Hepatocyte (in vitro differentiated cells): ENCODE measurements around the gene CD4. TPM values are rescaled to one million over a fixed set of nuclear protein-coding genes. Genes with fewer than 3 reads are reported as not detected.

ENCODE experiments used
- DNase-seq: peaks from one replicate; pipeline ENCODE4 v3.0.0-alpha.2; 2016; ENCODE audit warnings: low spot score
- H2AFZ ChIP-seq: fragments of 200-600 bp; sonication (generic); 2 replicates; pipeline ENCODE4 v1.6.0; 2016; ENCODE audit warnings: antibody characterized with exemption, mild to moderate bottlenecking
- H3K27ac ChIP-seq: fragments of 200-600 bp; sonication (generic); 2 replicates; pipeline ENCODE4 v1.5.1; 2016; ENCODE audit warnings: mild to moderate bottlenecking
- H3K27me3 ChIP-seq: fragments of 200-600 bp; sonication (generic); 2 replicates; pipeline ENCODE4 v1.6.1; 2016
- H3K36me3 ChIP-seq: fragments of 200-600 bp; sonication (generic); replicated peaks from 2 replicates; pipeline ENCODE4 v1.5.1; 2016; ENCODE audit warnings: low read depth; ENCODE audit not compliant: insufficient read depth
- H3K4me1 ChIP-seq: fragments of 200-600 bp; sonication (generic); 2 replicates; pipeline ENCODE4 v1.5.1; 2016; ENCODE audit warnings: mild to moderate bottlenecking, moderate library complexity; ENCODE audit not compliant: insufficient read depth
- H3K4me2 ChIP-seq: fragments of 200-600 bp; sonication (generic); 2 replicates; pipeline ENCODE4 v1.6.0; 2016
- H3K4me3 ChIP-seq: fragments of 200-600 bp; sonication (generic); 2 replicates; pipeline ENCODE4 v1.5.1; 2016; ENCODE audit warnings: mild to moderate bottlenecking
- H3K79me2 ChIP-seq: fragments of 200-600 bp; sonication (generic); 2 replicates; pipeline ENCODE4 v1.6.0; 2017; ENCODE audit warnings: mild to moderate bottlenecking
- H3K9me2 ChIP-seq: fragments of 200-600 bp; sonication (generic); replicated peaks from 2 replicates; pipeline ENCODE4 v1.6.0; 2017; ENCODE audit warnings: mild to moderate bottlenecking; ENCODE audit not compliant: insufficient read depth
- H3K9me3 ChIP-seq: fragments of 200-600 bp; sonication (generic); 2 replicates; pipeline ENCODE4 v1.5.1; 2016; ENCODE audit warnings: low read depth, mild to moderate bottlenecking
- H4K20me1 ChIP-seq: fragments of 200-600 bp; sonication (generic); 2 replicates; pipeline ENCODE4 v1.6.0; 2016; ENCODE audit warnings: mild to moderate bottlenecking; ENCODE audit not compliant: insufficient read depth, poor library complexity, severe bottlenecking
- EZH2 ChIP-seq: fragments of 200-600 bp; sonication (generic); IDR thresholded peaks from 2 replicates; pipeline ENCODE4 v1.6.1; 2016; ENCODE audit warnings: antibody characterized with exemption, mild to moderate bottlenecking, borderline replicate concordance
- EZH2phosphoT487 ChIP-seq: fragments of 200-600 bp; sonication (generic); IDR thresholded peaks from one replicate; pipeline ENCODE4 v1.6.1; 2018; ENCODE audit warnings: antibody characterized with exemption, mild to moderate bottlenecking, low read depth, moderate library complexity; ENCODE audit not compliant: unreplicated experiment, severe bottlenecking
- WGBS: methylation state at CpG from one replicate; pipeline ENCODE4 v1.1.6; 2016; ENCODE audit warnings: low lambda C conversion rate; ENCODE audit errors: missing lambda C conversion rate; 5-methylcytosine and 5-hydroxymethylcytosine counted together
- polyA plus RNA-seq: library from polyadenylated mRNA; unstranded; fragments of >200 nt; fragmentation: Nextera tagmentation; extraction: Ambion mirVana; gene quantifications from 2 replicates; pipeline ENCODE4 v1.2.1, GENCODE V29; 2016
- total RNA-seq: library from RNA; depleted of rRNA; stranded (reverse); fragments of >200 nt; gene quantifications from 2 replicates; pipeline ENCODE4 v1.2.3, GENCODE V29; 2014
- TF ChIP-seq, protein P1 (sequence below): fragments of 200-600 bp; sonication (generic); IDR thresholded peaks from 2 replicates; pipeline ENCODE4 v1.5.1; 2016; ENCODE audit warnings: antibody characterized with exemption, mild to moderate bottlenecking; ENCODE audit not compliant: poor library complexity

CD4 gene
- total and polyA plus RNA-seq, 2 experiments from 2014 or later: 2.7 to 6.4 TPM

DNA sequence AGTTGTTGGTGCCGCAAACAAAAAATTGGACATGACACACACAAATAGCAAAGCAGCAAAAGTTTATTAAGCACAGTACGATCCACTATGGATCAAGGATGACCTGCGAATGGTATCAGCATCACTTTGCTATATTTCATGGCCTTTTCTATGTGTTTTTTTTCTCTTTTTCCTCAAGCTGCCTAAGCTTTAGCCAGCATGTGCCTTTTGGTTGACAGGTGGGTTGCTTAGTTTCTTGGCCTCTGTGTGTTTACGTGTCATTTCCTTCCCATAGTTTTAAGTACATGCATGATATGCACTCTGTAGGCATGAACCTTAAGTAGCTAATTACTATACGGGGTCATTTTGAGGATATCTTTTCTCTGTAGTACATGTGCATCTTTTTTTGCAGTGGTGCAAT is 9.8 kb downstream of the CD4 start:
- H3K27ac ChIP-seq: no peak overlapping the region
- H4K20me1 ChIP-seq: no peaks in the 10 kb centered on the region
- TF ChIP-seq, protein P1, sequence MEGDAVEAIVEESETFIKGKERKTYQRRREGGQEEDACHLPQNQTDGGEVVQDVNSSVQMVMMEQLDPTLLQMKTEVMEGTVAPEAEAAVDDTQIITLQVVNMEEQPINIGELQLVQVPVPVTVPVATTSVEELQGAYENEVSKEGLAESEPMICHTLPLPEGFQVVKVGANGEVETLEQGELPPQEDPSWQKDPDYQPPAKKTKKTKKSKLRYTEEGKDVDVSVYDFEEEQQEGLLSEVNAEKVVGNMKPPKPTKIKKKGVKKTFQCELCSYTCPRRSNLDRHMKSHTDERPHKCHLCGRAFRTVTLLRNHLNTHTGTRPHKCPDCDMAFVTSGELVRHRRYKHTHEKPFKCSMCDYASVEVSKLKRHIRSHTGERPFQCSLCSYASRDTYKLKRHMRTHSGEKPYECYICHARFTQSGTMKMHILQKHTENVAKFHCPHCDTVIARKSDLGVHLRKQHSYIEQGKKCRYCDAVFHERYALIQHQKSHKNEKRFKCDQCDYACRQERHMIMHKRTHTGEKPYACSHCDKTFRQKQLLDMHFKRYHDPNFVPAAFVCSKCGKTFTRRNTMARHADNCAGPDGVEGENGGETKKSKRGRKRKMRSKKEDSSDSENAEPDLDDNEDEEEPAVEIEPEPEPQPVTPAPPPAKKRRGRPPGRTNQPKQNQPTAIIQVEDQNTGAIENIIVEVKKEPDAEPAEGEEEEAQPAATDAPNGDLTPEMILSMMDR: no peak
- TF ChIP-seq EZH2phosphoT487 (no peak), EZH2 (no peak)
- 97% methylated on average over 5 of the region's 5 CpGs for WGBS
- H3K4me2 ChIP-seq: no peak overlapping the region
- H3K9me3 ChIP-seq: no peaks in the 10 kb centered on the region
- H3K4me3 ChIP-seq: no peak overlapping the region
- H3K4me1 ChIP-seq: no peaks in the 10 kb centered on the region
- H3K79me2 ChIP-seq: no peaks in the 10 kb centered on the region
- H2AFZ ChIP-seq: no peak overlapping the region
- H3K27me3 ChIP-seq: no peaks in the 10 kb centered on the region
- no peaks in the 10 kb centered on the region for H3K9me2 ChIP-seq
- no peaks in the 10 kb centered on the region for H3K36me3 ChIP-seq
- DNase-seq: no peak

DNA sequence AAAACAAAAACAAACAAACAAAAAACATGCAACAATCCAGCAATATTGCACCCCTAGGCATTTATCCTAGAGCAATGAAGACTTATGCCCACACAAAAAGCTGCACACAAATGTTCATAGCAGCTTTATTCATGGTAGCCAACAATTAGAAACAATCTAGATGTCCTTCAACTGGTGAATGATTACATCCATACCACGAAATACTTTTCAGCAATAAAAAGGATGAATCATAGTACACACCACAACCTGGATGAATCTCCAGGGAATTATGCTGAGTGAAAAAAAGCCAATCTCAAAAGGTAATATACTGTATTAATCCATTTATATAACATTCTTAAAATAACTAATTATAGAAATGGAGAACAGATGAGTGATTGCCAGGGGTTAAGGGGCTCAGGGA is 17.8 kb downstream of the CD4 start:
- no peak overlapping the region for H3K27ac ChIP-seq
- no peaks in the 10 kb centered on the region for H3K27me3 ChIP-seq
- no peak for DNase-seq
- H3K79me2 ChIP-seq: no peaks in the 10 kb centered on the region
- no peak overlapping the region for H2AFZ ChIP-seq
- 73% methylated on average over 1 of the region's 1 CpG for WGBS
- no peaks in the 10 kb centered on the region for H3K36me3 ChIP-seq
- TF ChIP-seq EZH2phosphoT487: no peak
- H3K4me1 ChIP-seq: no peaks in the 10 kb centered on the region
- H4K20me1 ChIP-seq: no peaks in the 10 kb centered on the region
- no peaks in the 10 kb centered on the region for H3K9me2 ChIP-seq
- H3K4me2 ChIP-seq: no peak overlapping the region
- no peak overlapping the region for H3K4me3 ChIP-seq
- H3K9me3 ChIP-seq: no peaks in the 10 kb centered on the region

DNA sequence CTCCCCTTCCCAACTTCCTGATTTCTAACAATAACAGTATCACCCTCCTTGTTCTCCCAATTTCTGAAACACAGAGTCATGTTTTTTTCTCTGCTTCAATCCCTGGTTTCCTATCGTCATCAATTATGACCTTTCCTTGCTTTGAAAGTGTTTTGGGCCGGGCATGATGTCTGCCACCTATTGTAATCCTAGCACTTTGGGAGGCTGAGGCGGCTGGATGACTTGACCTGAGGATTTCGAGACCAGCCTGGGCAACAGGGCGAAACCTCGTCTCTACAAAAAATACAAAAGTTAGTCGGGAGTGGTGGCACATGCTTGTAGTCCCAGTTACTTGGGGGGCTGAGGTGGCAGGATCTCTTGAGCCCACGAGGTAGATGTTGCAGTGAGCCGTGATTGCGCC is 19.7 kb downstream of the CD4 start:
- no peak for DNase-seq
- Histone ChIP-seq H3K4me3 (no peak overlapping the region), H2AFZ (no peak overlapping the region), H3K27me3 (no peaks in the 10 kb centered on the region), H3K9me2 (no peaks in the 10 kb centered on the region), H3K79me2 (no peaks in the 10 kb centered on the region), H3K9me3 (no peaks in the 10 kb centered on the region), H3K36me3 (no peaks in the 10 kb centered on the region), H4K20me1 (no peaks in the 10 kb centered on the region), H3K27ac (no peak overlapping the region), H3K4me1 (no peaks in the 10 kb centered on the region), H3K4me2 (no peak overlapping the region)
- 77% methylated on average over 10 of the region's 10 CpGs for WGBS
- TF ChIP-seq, protein P1: no peak
- TF ChIP-seq EZH2: no peak
- TF ChIP-seq EZH2phosphoT487: no peak

DNA sequence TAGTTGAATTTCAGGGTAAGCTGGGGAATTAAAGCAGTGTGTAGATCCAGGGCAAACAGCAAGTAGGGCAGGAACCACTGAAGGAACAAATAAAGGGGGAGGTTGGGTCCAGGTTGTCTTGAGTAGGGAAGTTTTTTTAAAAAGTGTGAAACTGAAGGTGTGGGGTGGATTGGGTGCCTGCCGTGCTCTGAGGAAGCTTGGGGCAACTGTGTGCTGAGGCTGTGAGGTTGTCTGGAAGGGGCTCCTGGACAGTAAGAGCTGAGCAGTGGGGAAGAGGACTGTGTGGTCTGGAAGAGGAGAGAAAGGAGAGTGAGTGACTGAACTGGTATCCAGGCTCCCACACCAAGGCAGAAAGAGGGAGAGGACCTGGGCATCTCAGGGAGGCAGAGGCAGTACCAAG is 21.4 kb downstream of the CD4 start:
- 56% methylated on average over 1 of the region's 1 CpG for WGBS
- TF ChIP-seq, protein P1: no peak
- TF ChIP-seq EZH2phosphoT487 (no peak), EZH2 (no peak)
- Histone ChIP-seq H3K4me2 (no peak overlapping the region), H3K27me3 (no peaks in the 10 kb centered on the region), H3K4me3 (no peak overlapping the region), H3K9me2 (no peaks in the 10 kb centered on the region), H2AFZ (no peak overlapping the region), H3K27ac (no peak overlapping the region), H3K4me1 (no peaks in the 10 kb centered on the region), H3K79me2 (no peaks in the 10 kb centered on the region), H3K9me3 (no peaks in the 10 kb centered on the region), H3K36me3 (no peaks in the 10 kb centered on the region), H4K20me1 (no peaks in the 10 kb centered on the region)
- no peak for DNase-seq
